ENCODE measurements around the gene LURAP1L.
A peak's percentile ranks its signal among the peaks of the same experiment; 100 is the strongest.

The LURAP1L gene

GRCh38 chr9:12760758-12761157 is 14.1 kb upstream of the LURAP1L start:
- H3K4me3 ChIP-seq (ENCODE audit: low read depth, low read length): no peak overlapping the region
- no peak for TF ChIP-seq CTCF (IDR thresholded peaks at IDR 0.05; ENCODE audit: control insufficient read depth, extremely low read depth, insufficient read depth)
- DNase-seq (ENCODE audit: low read depth): peak; percentile 58

GRCh38 chr9:12764150-12764549 is 10.7 kb upstream of the LURAP1L start:
- no peak for TF ChIP-seq CTCF (IDR thresholded peaks at IDR 0.05; ENCODE audit: control insufficient read depth, extremely low read depth, insufficient read depth)
- no peak overlapping the region for H3K4me3 ChIP-seq (ENCODE audit: low read depth, low read length)
- DNase-seq (ENCODE audit: low read depth): no peak

- no peak for DNase-seq (ENCODE audit: low read depth)
- no peak for TF ChIP-seq CTCF (IDR thresholded peaks at IDR 0.05; ENCODE audit: control insufficient read depth, extremely low read depth, insufficient read depth)
- H3K4me3 ChIP-seq (ENCODE audit: low read depth, low read length): no peak overlapping the region
Observed at GRCh38 chr9:12765088-12765798, 9.6 kb upstream of the LURAP1L start.

GRCh38 chr9:12766357-12766756 is 8.5 kb upstream of the LURAP1L start:
- no peak for TF ChIP-seq CTCF (IDR thresholded peaks at IDR 0.05; ENCODE audit: control insufficient read depth, extremely low read depth, insufficient read depth)
- DNase-seq (ENCODE audit: low read depth): no peak
- H3K4me3 ChIP-seq (ENCODE audit: low read depth, low read length): no peak overlapping the region

- TF ChIP-seq CTCF (IDR thresholded peaks at IDR 0.05; ENCODE audit: control insufficient read depth, extremely low read depth, insufficient read depth): no peak
- no peak for DNase-seq (ENCODE audit: low read depth)
- no peak overlapping the region for H3K4me3 ChIP-seq (ENCODE audit: low read depth, low read length)
Observed at GRCh38 chr9:12770261-12770660, 4.6 kb upstream of the LURAP1L start.

GRCh38 chr9:12771891-12772290 is 2.9 kb upstream of the LURAP1L start:
- no peak overlapping the region for H3K4me3 ChIP-seq (ENCODE audit: low read depth, low read length)
- DNase-seq (ENCODE audit: low read depth): no peak
- TF ChIP-seq CTCF (IDR thresholded peaks at IDR 0.05; ENCODE audit: control insufficient read depth, extremely low read depth, insufficient read depth): no peak

GRCh38 chr9:12773562-12773961 is 1.3 kb upstream of the LURAP1L start:
- DNase-seq (ENCODE audit: low read depth): no peak
- TF ChIP-seq CTCF (IDR thresholded peaks at IDR 0.05; ENCODE audit: control insufficient read depth, extremely low read depth, insufficient read depth): no peak
- H3K4me3 ChIP-seq (ENCODE audit: low read depth, low read length): no peak overlapping the region
